ENCODE data around the gene MFSD12. TPM values are rescaled to one million over a fixed set of nuclear protein-coding genes. Genes with fewer than 3 reads are reported as not detected.

The MFSD12 gene
- total and polyA plus RNA-seq, 2 of the 8 experiments (the other 6 are each of a cell fraction or from before 2014, with no cell fraction given): 59.6 to 71.3 TPM

DNA sequence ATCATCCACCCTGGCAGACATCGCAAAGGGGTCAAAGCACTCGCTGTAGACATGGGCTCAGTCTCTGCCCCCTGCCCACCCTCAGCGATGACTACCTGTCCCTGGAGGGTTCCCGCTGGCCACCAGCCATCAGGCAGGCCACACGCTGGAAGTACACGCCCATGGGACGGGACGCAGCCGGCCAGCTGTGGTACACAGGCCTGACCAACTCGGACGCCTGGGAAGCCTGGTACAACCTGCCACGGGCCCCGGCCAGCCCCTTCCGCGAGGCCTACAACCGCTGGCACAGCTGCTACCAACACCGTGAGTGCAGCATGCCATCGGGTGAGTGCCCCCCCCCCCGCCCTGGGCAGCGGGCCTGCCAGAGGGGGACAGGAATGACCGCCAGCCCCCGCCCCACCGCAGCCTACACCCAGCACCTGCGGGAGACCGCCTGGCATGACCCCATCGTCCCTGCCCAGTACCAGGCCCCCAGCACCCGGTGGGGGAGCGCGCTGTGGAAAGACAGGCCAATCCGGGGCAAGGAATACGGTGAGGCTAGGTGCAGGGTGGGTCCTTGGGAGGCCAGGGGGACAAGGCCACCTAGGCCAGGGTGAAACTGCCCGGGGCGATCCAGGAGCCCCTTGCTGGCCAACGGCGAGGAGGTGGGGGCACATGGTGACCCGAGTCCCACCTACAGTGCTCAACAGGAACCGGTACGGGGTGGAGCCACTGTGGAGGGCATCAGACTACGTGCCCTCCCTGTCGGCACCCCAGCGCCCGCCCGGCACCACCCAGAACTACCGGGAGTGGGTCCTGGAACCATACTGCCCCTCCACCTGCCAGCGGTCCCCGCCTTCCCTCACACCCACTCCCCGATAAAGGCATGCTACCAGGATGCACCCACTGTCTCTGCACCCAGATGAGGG is 14.0 kb downstream of the MFSD12 start:
- CTCF ChIA-PET (ENCODE audit: partially characterized antibody): interaction anchor here (0.7 to 5.5 kb wide), 4 partner anchors 15 to 49 kb away, joined by 4 to 66 read pairs (median 12); partner anchors contain the start of gene MFSD12
- WGBS, 2 experiments (ENCODE audit: extremely low coverage in 1 of 2, insufficient coverage in 1 of 2, insufficient read length in 1 of 2, insufficient replicate concordance in 2 of 2, low coverage in 1 of 2, low lambda C conversion rate in 2 of 2, missing lambda C conversion rate in 1 of 2): 87% methylated on average over 42 of the region's 47 CpGs; no CpG with 5 or more reads in 1 of the 2 experiments
- H4K91ac ChIP-seq (replicated peaks; ENCODE audit: insufficient read length, low read length): no peak overlapping the region
- no peak for TF ChIP-seq GTF2F1 (IDR thresholded peaks at IDR 0.05; ENCODE audit: borderline replicate concordance, low read depth, low read length)
- TF ChIP-seq MAFK (IDR thresholded peaks at IDR 0.05; ENCODE audit: low read depth, low read length): no peak
- TF ChIP-seq EGR1 (IDR thresholded peaks at IDR 0.05; ENCODE audit: borderline replicate concordance, low read depth, low read length): no peak
- TF ChIP-seq NRF1 (IDR thresholded peaks at IDR 0.05; ENCODE audit: low read depth, low read length): no peak
- no peak for TF ChIP-seq JUND (IDR thresholded peaks at IDR 0.05; ENCODE audit: low read length)
- TF ChIP-seq GABPA (IDR thresholded peaks at IDR 0.05; ENCODE audit: borderline replicate concordance, insufficient read depth, low read length): no peak
- TF ChIP-seq SAP30 (IDR thresholded peaks at IDR 0.05; ENCODE audit: insufficient read depth, insufficient replicate concordance, low read length): no peak
- TF ChIP-seq TEAD4 (IDR thresholded peaks at IDR 0.05; ENCODE audit: low read depth, low read length): no peak
- TF ChIP-seq, protein P1, sequence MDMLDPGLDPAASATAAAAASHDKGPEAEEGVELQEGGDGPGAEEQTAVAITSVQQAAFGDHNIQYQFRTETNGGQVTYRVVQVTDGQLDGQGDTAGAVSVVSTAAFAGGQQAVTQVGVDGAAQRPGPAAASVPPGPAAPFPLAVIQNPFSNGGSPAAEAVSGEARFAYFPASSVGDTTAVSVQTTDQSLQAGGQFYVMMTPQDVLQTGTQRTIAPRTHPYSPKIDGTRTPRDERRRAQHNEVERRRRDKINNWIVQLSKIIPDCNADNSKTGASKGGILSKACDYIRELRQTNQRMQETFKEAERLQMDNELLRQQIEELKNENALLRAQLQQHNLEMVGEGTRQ (IDR thresholded peaks at IDR 0.05; ENCODE audit: low read length): no peak
- TF ChIP-seq, protein P2, sequence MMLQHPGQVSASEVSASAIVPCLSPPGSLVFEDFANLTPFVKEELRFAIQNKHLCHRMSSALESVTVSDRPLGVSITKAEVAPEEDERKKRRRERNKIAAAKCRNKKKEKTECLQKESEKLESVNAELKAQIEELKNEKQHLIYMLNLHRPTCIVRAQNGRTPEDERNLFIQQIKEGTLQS (IDR thresholded peaks at IDR 0.05; ENCODE audit: insufficient read depth, low read depth, low read length): no peak

More for the DNA sequence above, 14.0 kb downstream of the MFSD12 start:
- H3K79me2 ChIP-seq (ENCODE audit: control insufficient read depth in 1 of 2, insufficient read depth in 2 of 2, low read length in 2 of 2): no peaks in the 10 kb centered on the region
- H2BK5ac ChIP-seq (ENCODE audit: low read depth, low read length): no peak overlapping the region
- H3K4ac ChIP-seq (replicated peaks; ENCODE audit: insufficient read length, low read depth, low read length): no peak overlapping the region
- no peak overlapping the region for H3K4me3 ChIP-seq (ENCODE audit: extremely low read depth in 1 of 4, insufficient read depth in 2 of 4, low read depth in 3 of 4, low read length in 4 of 4)
- H3K9ac ChIP-seq (replicated peaks in 1 of 4; ENCODE audit: extremely low read depth in 1 of 4, low read depth in 3 of 4, low read length in 3 of 4): no peak overlapping the region
- no peak overlapping the region; the same call in none of the 2 replicates for H4K8ac ChIP-seq (ENCODE audit: extremely low read depth, insufficient read depth, low read length)
- no peak overlapping the region for H3K14ac ChIP-seq (ENCODE audit: insufficient read length)
- FAIRE-seq (no peak), DNase-seq (ENCODE audit: low read depth in 1 of 2, low spot score in 2 of 2) (no peak)
- H3K23ac ChIP-seq (ENCODE audit: insufficient read length): no peak overlapping the region
- no peaks in the 10 kb centered on the region for H3K9me3 ChIP-seq (ENCODE audit: insufficient read depth in 2 of 2, low read depth in 1 of 2, low read length in 1 of 2)
- no peaks in the 10 kb centered on the region for H3K27me3 ChIP-seq (replicated peaks in 1 of 4; ENCODE audit: control insufficient read depth in 3 of 4, extremely low read depth in 1 of 4, insufficient read depth in 3 of 4, low read length in 3 of 4)
- no peaks in the 10 kb centered on the region for H3K79me1 ChIP-seq (ENCODE audit: low read depth, low read length)
- H3K23me2 ChIP-seq (ENCODE audit: low read depth, low read length): no peaks in the 10 kb centered on the region
- no peak overlapping the region for H2BK12ac ChIP-seq (ENCODE audit: low read depth, low read length)
- no peak overlapping the region for H2BK20ac ChIP-seq (ENCODE audit: low read length)
- H2AK5ac ChIP-seq (ENCODE audit: low read depth, low read length): no peak overlapping the region
- H3K56ac ChIP-seq (replicated peaks; ENCODE audit: insufficient read length, low read depth, low read length): no peak overlapping the region
- H3K36me3 ChIP-seq (ENCODE audit: control insufficient read depth in 2 of 4, insufficient read depth in 4 of 4, low read length in 3 of 4): peaks cover 0 to 7% (median 1%) of the 10 kb centered on the region in 4 experiments; a peak in 2 of 8 replicates
- H4K5ac ChIP-seq (ENCODE audit: insufficient read length, low read depth, low read length): no peak overlapping the region
- no peak overlapping the region for H3K27ac ChIP-seq (ENCODE audit: low read depth, low read length)
- no peak overlapping the region for H2AFZ ChIP-seq (ENCODE audit: low read length)
- H3K4me1 ChIP-seq (replicated peaks in 1 of 4; ENCODE audit: control insufficient read depth in 3 of 4, insufficient read depth in 4 of 4, low read length in 3 of 4): peaks cover 3 to 10% (median 6%) of the 10 kb centered on the region in 4 experiments; a peak in 6 of 7 replicates
- no peak overlapping the region for H3K4me2 ChIP-seq (ENCODE audit: insufficient read depth in 1 of 2, low read depth in 2 of 2, low read length in 2 of 2)
- peaks cover 13 to 23% of the 10 kb centered on the region in 2 experiments for H4K20me1 ChIP-seq (replicated peaks in 1 of 2; ENCODE audit: control insufficient read depth in 1 of 2, insufficient read depth in 2 of 2, low read length in 2 of 2)
- no peak overlapping the region for H2BK15ac ChIP-seq (ENCODE audit: low read length)
- no peak overlapping the region for H2BK120ac ChIP-seq (replicated peaks; ENCODE audit: low read depth, low read length)
- H3K18ac ChIP-seq (ENCODE audit: extremely low read depth, low read length): no peak overlapping the region
- POLR2A ChIA-PET (ENCODE audit: partially characterized antibody): interaction anchor here (1.5 to 2.0 kb wide), 2 partner anchors 10 to 14 kb away, joined by 6 to 8 read pairs; partner anchors contain the start of gene MFSD12

All from H1 (cell line).